ENCODE results near the gene HSBP1L1.

DNA sequence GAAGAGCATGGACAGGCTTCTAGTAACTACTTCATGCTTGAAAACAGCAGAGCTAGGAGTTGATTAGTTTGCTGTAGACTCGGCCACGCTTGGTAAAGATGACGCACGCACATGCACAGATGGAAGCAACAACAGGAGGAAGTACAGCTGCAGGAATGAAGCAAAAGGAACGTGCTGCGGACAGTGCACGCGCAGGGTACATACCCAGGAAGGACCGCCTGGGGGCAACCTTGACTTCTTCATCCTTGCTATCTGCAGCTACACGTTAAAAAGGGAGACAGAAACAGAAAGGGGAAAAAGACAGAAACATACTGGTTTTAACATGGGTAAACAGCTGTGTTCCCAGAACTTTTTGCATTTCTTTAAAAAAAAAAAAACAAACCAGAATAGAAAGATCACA is 30.7 kb upstream of the HSBP1L1 start:
- TF ChIP-seq, protein P1, sequence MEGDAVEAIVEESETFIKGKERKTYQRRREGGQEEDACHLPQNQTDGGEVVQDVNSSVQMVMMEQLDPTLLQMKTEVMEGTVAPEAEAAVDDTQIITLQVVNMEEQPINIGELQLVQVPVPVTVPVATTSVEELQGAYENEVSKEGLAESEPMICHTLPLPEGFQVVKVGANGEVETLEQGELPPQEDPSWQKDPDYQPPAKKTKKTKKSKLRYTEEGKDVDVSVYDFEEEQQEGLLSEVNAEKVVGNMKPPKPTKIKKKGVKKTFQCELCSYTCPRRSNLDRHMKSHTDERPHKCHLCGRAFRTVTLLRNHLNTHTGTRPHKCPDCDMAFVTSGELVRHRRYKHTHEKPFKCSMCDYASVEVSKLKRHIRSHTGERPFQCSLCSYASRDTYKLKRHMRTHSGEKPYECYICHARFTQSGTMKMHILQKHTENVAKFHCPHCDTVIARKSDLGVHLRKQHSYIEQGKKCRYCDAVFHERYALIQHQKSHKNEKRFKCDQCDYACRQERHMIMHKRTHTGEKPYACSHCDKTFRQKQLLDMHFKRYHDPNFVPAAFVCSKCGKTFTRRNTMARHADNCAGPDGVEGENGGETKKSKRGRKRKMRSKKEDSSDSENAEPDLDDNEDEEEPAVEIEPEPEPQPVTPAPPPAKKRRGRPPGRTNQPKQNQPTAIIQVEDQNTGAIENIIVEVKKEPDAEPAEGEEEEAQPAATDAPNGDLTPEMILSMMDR (IDR thresholded peaks at IDR 0.05; ENCODE audit: low read depth, low read length): no peak
- TF ChIP-seq POLR2A (IDR thresholded peaks at IDR 0.05; ENCODE audit: extremely low read depth, insufficient read length) (no peak), MYC (IDR thresholded peaks at IDR 0.05; ENCODE audit: low read depth, low read length) (no peak), MAX (IDR thresholded peaks at IDR 0.05; ENCODE audit: low read depth, low read length) (no peak)

All from NB4 (cell line).